Measurements from ENCODE around the gene SRCIN1. TPM values are rescaled to one million over a fixed set of nuclear protein-coding genes. Genes with fewer than 3 reads are reported as not detected.

The SRCIN1 gene
- total RNA-seq, 2 donors from 2014 or later = 1.4 to 3.0 TPM

DNA sequence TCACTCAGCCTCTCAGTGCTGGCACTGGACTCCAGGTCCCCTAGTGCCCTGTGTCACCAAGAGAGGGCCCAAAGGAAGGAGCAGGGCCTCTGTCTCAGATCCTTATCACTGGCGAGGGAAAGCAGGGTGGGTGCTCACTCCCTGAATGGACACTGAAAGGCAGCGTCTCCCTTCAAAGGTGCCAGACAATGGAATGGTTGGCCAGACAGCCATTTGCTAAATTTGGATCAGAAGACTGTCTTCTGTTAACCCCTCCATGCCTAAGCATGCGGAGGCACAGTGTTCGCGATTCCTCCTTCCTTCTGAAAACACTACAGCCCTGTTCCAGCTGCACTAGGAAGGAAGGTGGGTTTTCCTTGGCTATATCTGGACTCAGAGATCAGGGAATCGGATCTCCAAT is 48.4 kb downstream of the SRCIN1 start:
- no peak for ATAC-seq
- DNase-seq = no peak
- intact Hi-C loops (cut with DNase I) = loop anchor here (5.0 to 10.0 kb wide), 2 partner anchors 107 to 110 kb away; no protein-coding TSS in a partner anchor

GRCh38 chr17:38556239-38556638 is 49.5 kb downstream of the SRCIN1 start:
- ATAC-seq (no peak), DNase-seq (no peak)
- intact Hi-C loops (cut with DNase I) = loop anchor here (5.0 to 10.0 kb wide), 2 partner anchors 109 to 111 kb away; no protein-coding TSS in a partner anchor

GRCh38 chr17:38554430-38555350 is 51.1 kb downstream of the SRCIN1 start:
- DNase-seq (no peak), ATAC-seq (no peak)
- intact Hi-C loops (cut with DNase I) = loop anchor here (5.0 to 10.0 kb wide), 2 partner anchors 110 to 113 kb away; no protein-coding TSS in a partner anchor

GRCh38 chr17:38552343-38552742 is 53.4 kb downstream of the SRCIN1 start:
- intact Hi-C loops (cut with DNase I) = loop anchor here in 1 of 2 donors (10.0 kb wide), 1 partner anchor 112 kb away; no protein-coding TSS in a partner anchor

DNA sequence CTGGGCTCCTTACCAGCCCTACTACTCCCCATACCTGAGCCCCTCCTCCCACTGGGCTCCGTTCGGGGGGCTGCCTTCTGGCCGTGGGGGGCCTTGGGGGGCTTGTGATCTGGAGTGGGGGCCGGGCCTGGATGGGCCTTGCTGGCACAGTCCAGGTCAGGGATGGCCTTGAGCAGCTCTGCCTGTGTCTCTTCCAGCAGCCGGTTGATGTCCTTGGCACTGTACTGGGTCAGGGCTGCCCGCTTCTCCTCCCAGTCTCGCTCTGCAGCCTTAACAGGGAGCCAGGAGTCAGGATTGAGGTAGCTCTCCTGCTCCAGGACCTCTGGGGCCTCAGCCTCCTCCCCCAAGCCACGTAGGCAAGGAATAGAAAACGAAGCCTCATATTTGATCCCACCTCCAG is 54.6 kb downstream of the SRCIN1 start:
- no peak for ATAC-seq
- intact Hi-C loops (cut with DNase I) = loop anchor here in 1 of 2 donors (10.0 kb wide), 1 partner anchor 114 kb away; no protein-coding TSS in a partner anchor
- DNase-seq = no peak

More at GRCh38 chr17:38552343-38552742, 53.4 kb downstream of the SRCIN1 start:
- ATAC-seq = no peak
- no peak for DNase-seq

- DNase-seq (peak; percentile 54), ATAC-seq (peak; percentile 82 to 87)
- intact Hi-C loops (cut with DNase I) = loop anchor here in 1 of 2 donors (10.0 kb wide), 1 partner anchor 114 kb away; no protein-coding TSS in a partner anchor
Measured at GRCh38 chr17:38550661-38551060, 55.1 kb downstream of the SRCIN1 start.

- ATAC-seq (no peak), DNase-seq (no peak)
- intact Hi-C loops (cut with DNase I) = no loop called here
Measured at GRCh38 chr17:38549285-38549684, 56.5 kb downstream of the SRCIN1 start.

- DNase-seq = no peak
- intact Hi-C loops (cut with DNase I) = no loop called here
- no peak for ATAC-seq
Measured at GRCh38 chr17:38547444-38547843, 58.3 kb downstream of the SRCIN1 start.

GRCh38 chr17:38546396-38546795 is 59.4 kb downstream of the SRCIN1 start:
- ATAC-seq = no peak
- intact Hi-C loops (cut with DNase I) = no loop called here
- no peak for DNase-seq

DNA sequence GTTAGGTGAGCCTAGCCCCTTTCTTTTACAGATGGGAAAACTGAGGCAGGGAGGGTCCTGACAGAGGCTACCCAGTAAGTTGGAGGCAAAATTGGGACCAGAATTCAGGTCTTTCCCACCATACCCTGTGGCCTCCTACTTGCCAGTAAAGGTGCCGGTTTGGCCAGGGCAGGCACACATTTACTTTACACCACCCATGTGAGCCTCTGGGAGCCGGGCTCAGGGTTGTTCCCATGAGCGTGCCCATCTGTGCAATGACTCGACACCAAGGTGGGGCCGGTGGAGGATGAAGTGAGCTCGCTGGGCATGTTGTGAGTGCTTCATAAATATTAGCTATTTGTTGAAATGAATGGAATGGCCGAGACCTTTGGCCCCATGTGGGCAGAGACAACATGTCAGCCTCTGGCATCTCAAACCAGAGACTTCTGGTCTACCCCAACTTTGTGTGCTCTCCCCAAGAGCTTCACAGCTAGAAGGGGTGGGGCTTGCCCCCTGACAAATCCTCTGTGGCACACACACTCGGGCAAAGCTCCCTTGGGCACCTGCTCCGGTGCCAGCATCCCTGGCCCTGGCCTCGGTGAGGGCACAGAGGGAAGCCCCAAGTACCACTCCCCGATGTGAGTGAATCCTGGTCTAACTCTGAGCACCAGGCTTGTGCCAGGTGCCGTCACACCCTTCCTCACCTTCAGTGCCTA is 60.1 kb downstream of the SRCIN1 start:
- intact Hi-C loops (cut with DNase I) = no loop called here
- ATAC-seq = no peak

GRCh38 chr17:38544839-38545209 is 60.9 kb downstream of the SRCIN1 start:
- no peak for ATAC-seq
- intact Hi-C loops (cut with DNase I) = no loop called here
- no peak for DNase-seq

More for the DNA sequence above, 60.1 kb downstream of the SRCIN1 start:
- DNase-seq = no peak

GRCh38 chr17:38544175-38544838 is 61.4 kb downstream of the SRCIN1 start:
- ATAC-seq (no peak), DNase-seq (no peak)
- intact Hi-C loops (cut with DNase I) = no loop called here

DNA sequence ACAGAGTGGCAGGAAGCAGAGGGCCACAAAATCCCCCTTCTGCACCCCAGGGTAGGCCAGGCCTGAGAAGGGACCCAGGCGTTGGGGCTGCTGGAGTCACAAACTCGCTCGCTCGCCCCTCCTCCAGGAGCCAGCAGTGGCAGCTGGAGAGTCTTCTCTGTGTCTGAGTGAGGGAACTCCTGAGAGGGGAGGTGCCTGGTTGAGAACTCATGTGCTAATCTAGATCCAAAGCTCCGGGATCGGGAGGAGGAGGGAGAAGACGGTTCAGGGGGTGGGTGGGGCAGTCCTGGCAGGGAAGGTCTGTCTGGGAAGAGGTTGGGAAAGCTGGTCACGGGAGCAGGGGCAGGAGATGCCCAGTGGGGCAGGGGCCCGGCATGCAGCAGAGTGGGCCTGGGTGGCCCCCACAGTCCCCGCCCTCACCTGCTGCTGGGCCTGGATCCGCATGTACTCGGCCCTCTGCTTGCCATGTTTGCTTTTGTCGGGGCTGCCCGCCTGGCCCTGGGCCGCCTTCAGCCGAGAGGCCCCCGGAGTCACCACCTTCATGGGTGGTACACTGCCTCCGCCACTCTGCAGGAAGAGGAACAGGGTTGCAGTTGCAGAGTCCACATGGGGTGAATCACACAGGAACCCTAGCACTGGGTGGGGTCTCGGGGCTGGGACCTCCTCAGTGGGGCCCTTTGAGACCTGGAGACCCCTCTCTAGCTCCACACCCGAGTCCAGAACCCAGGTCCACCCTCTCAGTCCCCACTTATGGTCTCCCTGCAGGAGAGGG is 62.2 kb downstream of the SRCIN1 start:
- DNase-seq = no peak
- intact Hi-C loops (cut with DNase I) = no loop called here
- no peak for ATAC-seq

GRCh38 chr17:38542286-38542685 is 63.5 kb downstream of the SRCIN1 start:
- no peak for DNase-seq
- no peak for ATAC-seq
- intact Hi-C loops (cut with DNase I) = no loop called here

DNA sequence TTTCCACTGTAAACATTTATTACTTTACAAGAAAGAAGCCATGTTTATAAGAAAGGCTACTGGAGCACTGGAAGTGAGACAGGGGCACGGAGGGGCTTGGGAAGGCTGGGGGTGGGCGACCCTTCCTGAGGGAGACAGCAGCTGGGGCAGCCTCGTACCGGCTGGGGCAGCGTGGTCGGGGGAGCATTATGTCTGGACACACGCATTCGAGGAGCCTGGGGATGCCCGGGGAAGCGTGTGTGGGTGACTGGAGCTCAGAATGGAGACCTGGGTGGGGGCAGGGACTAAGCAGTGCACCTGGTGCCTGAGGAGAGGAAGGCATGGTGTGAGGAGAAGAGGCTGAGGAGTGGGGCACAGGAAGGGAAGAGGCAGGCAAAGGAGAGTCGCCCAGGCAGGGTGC is 64.5 kb downstream of the SRCIN1 start:
- DNase-seq = no peak
- intact Hi-C loops (cut with DNase I) = no loop called here

DNA sequence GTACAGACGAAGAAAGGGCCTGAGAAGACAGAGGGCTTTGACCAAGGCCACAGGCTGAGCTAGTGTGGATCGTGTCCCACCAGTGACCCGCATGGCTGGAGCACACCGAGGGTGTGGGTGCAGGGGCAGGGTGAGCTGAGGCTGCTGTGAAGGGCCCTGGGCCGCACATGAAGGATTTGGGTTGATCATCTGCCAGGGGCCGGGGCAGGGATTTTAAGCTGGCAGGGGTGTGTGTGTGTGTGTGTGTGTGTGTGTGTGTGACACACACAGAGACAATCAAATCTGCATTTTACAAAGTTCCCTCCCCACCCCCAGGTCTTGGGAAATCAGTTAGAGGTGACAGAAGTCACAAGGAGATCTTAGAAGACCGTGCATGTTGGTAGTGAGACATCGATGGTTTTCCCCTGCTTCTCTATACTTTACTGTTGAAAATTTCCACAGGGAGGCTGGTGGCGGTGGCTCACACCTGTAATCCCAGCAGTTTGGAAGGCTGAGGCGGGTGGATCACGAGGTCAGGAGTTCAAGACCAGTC is 65.2 kb downstream of the SRCIN1 start:
- intact Hi-C loops (cut with DNase I) = no loop called here
- ATAC-seq (no peak), DNase-seq (no peak)

More for the DNA sequence above, 64.5 kb downstream of the SRCIN1 start:
- ATAC-seq = no peak

GRCh38 chr17:38539386-38539785 is 66.4 kb downstream of the SRCIN1 start:
- ATAC-seq (no peak), DNase-seq (no peak)
- intact Hi-C loops (cut with DNase I) = no loop called here

DNA sequence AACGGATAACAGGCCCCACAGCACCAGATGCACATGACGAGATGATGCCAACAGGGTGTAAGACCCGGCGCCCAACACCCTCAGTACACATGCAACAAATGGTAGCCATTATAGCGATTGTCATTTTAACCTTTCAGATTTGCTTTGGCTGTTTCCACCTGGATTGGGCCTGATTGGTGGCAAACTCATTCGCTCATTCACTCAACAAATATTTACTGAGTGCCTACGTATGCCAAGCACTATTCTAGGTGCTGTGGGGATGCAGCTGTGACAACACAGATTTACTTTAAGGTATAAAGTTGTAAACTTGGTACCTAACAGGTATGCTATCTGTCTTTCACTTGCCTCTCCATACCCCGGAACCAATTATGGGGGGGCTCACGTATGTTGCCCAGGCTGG is 66.8 kb downstream of the SRCIN1 start:
- intact Hi-C loops (cut with DNase I) = no loop called here
- ATAC-seq (no peak), DNase-seq (no peak)

Measured in left cardiac atrium (tissue), 4 donors.